Measurements from ENCODE around the gene GOLPH3L. TPM values are rescaled to one million over a fixed set of nuclear protein-coding genes. Genes with fewer than 3 reads are reported as not detected.

Gene GOLPH3L
- total RNA-seq, 1 donor from 2014 or later = 14.5 TPM

GRCh38 chr1:150703427-150703826, 6.5 kb upstream of the GOLPH3L start:
- DNase-seq = no peak
- Mint-ChIP-seq H3K9me3 (ENCODE audit: unreplicated experiment) (no peaks in the 10 kb centered on the region), H3K4me1 (ENCODE audit: low read depth, unreplicated experiment) (no peaks in the 10 kb centered on the region), H3K27me3 (ENCODE audit: unreplicated experiment) (no peaks in the 10 kb centered on the region), H3K36me3 (ENCODE audit: unreplicated experiment) (no peaks in the 10 kb centered on the region), H3K4me3 (ENCODE audit: unreplicated experiment) (no peak overlapping the region), H3K27ac (ENCODE audit: unreplicated experiment) (no peak overlapping the region)
- no peak for TF ChIP-seq CTCF (IDR thresholded peaks at IDR 0.05; ENCODE audit: partially characterized antibody, unreplicated experiment)

GRCh38 chr1:150696590-150696989, 364 bp downstream of the GOLPH3L start:
- DNase-seq = no peak
- Mint-ChIP-seq H3K36me3 (ENCODE audit: unreplicated experiment) (no peaks in the 10 kb centered on the region), H3K4me1 (ENCODE audit: low read depth, unreplicated experiment) (peaks cover 5% of the 10 kb centered on the region), H3K27me3 (ENCODE audit: unreplicated experiment) (no peaks in the 10 kb centered on the region), H3K4me3 (ENCODE audit: unreplicated experiment) (peak overlapping the region; percentile 100), H3K27ac (ENCODE audit: unreplicated experiment) (peak overlapping the region; percentile 98), H3K9me3 (ENCODE audit: unreplicated experiment) (no peaks in the 10 kb centered on the region)
- TF ChIP-seq CTCF (IDR thresholded peaks at IDR 0.05; ENCODE audit: partially characterized antibody, unreplicated experiment) = no peak

- no peak for DNase-seq
- Mint-ChIP-seq H3K4me1 (ENCODE audit: low read depth, unreplicated experiment) (peaks cover 5% of the 10 kb centered on the region), H3K27ac (ENCODE audit: unreplicated experiment) (peak overlapping the region; percentile 25), H3K27me3 (ENCODE audit: unreplicated experiment) (no peaks in the 10 kb centered on the region), H3K9me3 (ENCODE audit: unreplicated experiment) (no peaks in the 10 kb centered on the region), H3K36me3 (ENCODE audit: unreplicated experiment) (no peaks in the 10 kb centered on the region), H3K4me3 (ENCODE audit: unreplicated experiment) (peak overlapping the region; percentile 100)
- no peak for TF ChIP-seq CTCF (IDR thresholded peaks at IDR 0.05; ENCODE audit: partially characterized antibody, unreplicated experiment)
Measured at GRCh38 chr1:150696162-150696561, 792 bp downstream of the GOLPH3L start.

- Mint-ChIP-seq H3K4me1 (ENCODE audit: low read depth, unreplicated experiment) (peaks cover 5% of the 10 kb centered on the region), H3K27ac (ENCODE audit: unreplicated experiment) (no peak overlapping the region), H3K27me3 (ENCODE audit: unreplicated experiment) (no peaks in the 10 kb centered on the region), H3K9me3 (ENCODE audit: unreplicated experiment) (no peaks in the 10 kb centered on the region), H3K36me3 (ENCODE audit: unreplicated experiment) (no peaks in the 10 kb centered on the region), H3K4me3 (ENCODE audit: unreplicated experiment) (no peak overlapping the region)
- DNase-seq = no peak
- no peak for TF ChIP-seq CTCF (IDR thresholded peaks at IDR 0.05; ENCODE audit: partially characterized antibody, unreplicated experiment)
Measured at GRCh38 chr1:150695561-150695960, 1.4 kb downstream of the GOLPH3L start.

- Mint-ChIP-seq H3K36me3 (ENCODE audit: unreplicated experiment) (no peaks in the 10 kb centered on the region), H3K27ac (ENCODE audit: unreplicated experiment) (no peak overlapping the region), H3K4me1 (ENCODE audit: low read depth, unreplicated experiment) (peaks cover 4% of the 10 kb centered on the region), H3K4me3 (ENCODE audit: unreplicated experiment) (no peak overlapping the region), H3K9me3 (ENCODE audit: unreplicated experiment) (no peaks in the 10 kb centered on the region), H3K27me3 (ENCODE audit: unreplicated experiment) (no peaks in the 10 kb centered on the region)
- no peak for DNase-seq
- TF ChIP-seq CTCF (IDR thresholded peaks at IDR 0.05; ENCODE audit: partially characterized antibody, unreplicated experiment) = no peak
Measured at GRCh38 chr1:150692720-150693119, 4.2 kb downstream of the GOLPH3L start.

Measured in glutamatergic neuron (in vitro differentiated cells).